Fibroblast of pulmonary artery (primary cell): Measurements from ENCODE around the gene ZFAND6.

Experiments used
- DNase-seq: peaks from one replicate; pipeline ENCODE4 v3.0.0-alpha.2; 2010; ENCODE audit warnings: low read depth
- H3K4me3 ChIP-seq: replicated peaks from 2 replicates; pipeline ENCODE4 v1.5.1; 2011; ENCODE audit warnings: low read depth, mild to moderate bottlenecking, control low read depth, low read length, moderate library complexity
- TF ChIP-seq, protein P1 (sequence below): IDR thresholded peaks from 2 replicates; pipeline ENCODE4 v1.5.1; 2011; ENCODE audit warnings: mild to moderate bottlenecking, control low read depth, low read length, inconsistent platforms; ENCODE audit errors: missing control alignments

The ZFAND6 gene

DNA sequence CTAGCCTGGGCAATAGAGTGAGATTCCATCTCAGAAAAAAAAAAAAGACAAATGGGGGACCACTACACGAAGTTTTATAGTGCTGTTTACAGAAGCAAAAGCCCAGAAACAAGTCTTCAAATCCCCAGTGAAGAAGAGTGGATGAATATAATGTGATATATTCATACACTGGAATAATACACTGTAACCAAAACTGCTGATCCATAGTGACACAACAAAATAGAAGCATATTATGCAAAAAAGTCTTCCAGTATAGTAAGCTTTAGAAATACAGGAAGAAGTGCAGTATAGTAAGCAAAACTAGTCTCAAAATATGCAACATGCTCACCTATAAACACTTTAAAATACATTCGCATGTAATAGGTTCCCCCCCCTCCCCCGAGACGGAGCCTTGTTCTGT is 81.4 kb downstream of the ZFAND6 start:
- H3K4me3 ChIP-seq: no peak overlapping the region
- TF ChIP-seq, protein P1, sequence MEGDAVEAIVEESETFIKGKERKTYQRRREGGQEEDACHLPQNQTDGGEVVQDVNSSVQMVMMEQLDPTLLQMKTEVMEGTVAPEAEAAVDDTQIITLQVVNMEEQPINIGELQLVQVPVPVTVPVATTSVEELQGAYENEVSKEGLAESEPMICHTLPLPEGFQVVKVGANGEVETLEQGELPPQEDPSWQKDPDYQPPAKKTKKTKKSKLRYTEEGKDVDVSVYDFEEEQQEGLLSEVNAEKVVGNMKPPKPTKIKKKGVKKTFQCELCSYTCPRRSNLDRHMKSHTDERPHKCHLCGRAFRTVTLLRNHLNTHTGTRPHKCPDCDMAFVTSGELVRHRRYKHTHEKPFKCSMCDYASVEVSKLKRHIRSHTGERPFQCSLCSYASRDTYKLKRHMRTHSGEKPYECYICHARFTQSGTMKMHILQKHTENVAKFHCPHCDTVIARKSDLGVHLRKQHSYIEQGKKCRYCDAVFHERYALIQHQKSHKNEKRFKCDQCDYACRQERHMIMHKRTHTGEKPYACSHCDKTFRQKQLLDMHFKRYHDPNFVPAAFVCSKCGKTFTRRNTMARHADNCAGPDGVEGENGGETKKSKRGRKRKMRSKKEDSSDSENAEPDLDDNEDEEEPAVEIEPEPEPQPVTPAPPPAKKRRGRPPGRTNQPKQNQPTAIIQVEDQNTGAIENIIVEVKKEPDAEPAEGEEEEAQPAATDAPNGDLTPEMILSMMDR: no peak
- DNase-seq: no peak

DNA sequence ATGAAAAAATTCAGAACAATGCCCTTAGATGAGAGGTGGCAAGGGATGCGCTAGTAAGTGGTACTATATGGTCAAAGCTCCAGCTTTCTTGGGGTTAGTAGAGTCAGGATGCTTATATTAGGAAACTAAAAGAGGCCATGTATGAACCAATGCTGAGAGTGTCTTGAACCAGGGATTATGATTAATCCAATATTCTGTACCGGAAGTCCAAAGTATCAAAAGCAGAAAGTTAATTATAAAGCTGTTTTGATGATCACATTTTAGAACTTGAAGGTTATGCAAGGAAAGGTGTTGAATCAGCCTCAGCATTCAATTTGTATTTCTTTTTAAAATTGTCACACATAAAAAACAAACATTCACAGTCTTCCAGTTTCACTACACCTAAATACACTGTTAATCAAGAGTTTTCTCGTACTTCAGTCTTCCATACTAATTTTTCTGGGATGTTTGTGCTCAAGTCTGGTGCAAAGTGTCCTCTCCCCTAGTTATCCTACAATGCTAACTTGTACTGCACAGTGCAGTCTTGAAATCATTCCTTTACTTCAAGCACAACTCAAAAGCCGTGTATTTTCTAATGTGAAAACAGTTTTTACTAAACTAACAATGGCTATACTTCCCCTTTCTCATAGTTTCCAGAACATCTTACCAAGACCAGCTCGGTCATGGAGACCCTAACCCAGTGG is 82.6 kb downstream of the ZFAND6 start:
- TF ChIP-seq, protein P1: no peak
- no peak overlapping the region for H3K4me3 ChIP-seq
- no peak for DNase-seq

DNA sequence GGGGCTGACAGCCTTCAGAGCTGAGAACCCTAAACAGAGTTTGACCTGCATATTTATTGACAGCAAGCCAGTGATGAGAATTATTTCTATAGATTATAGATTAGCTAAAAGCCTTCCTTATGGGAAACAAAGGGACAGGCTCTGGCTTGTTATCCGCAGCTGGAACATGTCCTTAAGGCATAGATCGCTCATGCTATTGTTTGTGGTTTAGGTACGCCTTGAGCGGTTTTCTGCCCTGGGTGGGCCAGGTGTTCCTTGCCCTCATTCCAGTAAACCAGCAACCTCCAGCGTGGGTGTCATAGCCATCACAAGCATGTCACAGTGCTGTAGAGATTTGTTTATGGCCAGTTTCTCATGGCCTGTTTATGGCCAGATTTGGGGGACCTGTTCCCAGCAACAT is 83.2 kb downstream of the ZFAND6 start:
- no peak overlapping the region for H3K4me3 ChIP-seq
- no peak for DNase-seq
- TF ChIP-seq, protein P1: no peak

DNA sequence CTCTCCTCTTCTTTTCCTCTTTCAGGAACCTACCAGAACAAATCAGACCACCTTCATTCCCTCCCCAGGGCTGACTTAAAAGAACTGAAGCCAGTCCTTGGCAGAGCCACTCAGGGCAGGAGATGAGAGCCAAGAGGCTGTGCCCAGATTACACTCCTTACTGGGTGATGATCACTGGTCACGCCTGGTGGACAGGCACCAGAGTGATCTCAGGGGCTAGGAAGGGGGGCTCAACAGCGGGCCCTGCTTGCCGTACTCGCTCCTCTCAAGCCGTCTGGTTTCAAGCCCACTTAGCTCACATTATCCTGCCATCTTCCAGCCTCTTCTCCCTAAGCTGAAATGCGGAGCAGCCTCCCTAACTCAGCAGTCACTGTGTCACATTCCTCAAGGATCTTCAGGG is 91.7 kb downstream of the ZFAND6 start:
- no peak for DNase-seq
- TF ChIP-seq, protein P1: no peak
- H3K4me3 ChIP-seq: no peak overlapping the region

DNA sequence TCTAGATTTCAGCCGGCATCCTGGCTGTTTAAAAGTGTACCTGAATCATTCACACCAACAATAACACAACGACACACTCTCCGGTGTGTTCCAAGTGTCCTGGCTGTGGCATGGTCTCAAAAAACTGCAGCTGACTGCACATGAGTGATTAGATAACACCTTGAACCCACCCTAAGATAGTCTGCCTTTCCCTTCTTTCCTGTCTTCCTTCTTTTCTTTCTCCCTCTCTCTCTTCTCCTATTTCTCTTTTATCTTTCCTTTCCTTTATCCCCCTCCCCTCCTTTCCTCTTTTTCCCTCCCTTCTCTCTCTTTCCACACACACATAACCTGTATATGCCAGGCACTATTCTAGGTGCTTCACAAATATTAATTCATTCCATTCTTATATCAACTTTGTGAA is 92.1 kb downstream of the ZFAND6 start:
- no peak for DNase-seq
- TF ChIP-seq, protein P1: no peak
- H3K4me3 ChIP-seq: no peak overlapping the region

DNA sequence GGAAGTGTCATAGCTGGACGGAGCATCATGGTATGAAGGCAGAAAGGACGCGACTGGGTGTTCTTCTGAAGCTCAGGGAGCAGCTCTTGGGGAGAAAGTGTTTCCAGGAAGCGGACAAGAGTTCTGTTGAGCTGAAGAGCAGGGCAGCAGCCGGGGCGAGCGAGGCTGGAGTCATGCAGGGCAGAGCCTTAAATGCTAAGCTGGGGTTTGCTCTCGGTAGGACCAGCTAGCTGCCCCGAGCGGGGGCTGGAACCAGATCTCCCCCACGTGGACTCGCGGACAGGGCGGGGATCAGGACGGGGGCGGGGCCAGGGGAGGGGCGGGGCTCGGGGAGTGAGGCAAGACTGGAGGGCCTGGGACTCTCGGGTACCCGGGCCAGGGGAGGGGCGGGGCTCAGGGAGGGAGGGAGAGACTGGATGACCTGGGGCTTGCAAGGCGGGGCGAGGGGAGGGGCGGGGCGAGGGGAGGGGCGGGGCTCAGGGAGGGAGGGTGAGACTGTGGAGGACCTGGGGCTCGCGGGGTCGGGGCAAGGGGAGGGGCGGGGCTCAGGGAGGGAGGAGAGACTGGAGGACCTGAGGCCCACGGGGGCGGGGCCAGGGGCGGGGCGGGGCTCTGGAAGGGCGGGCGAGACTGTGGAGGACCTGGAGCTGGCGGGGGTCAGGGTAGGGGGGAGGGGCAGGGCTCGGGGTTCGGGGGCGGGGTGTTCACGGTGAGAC is 92.9 kb downstream of the ZFAND6 start:
- H3K4me3 ChIP-seq: peak overlapping the region; percentile 84
- peak; percentile 96 for DNase-seq
- TF ChIP-seq, protein P1: no peak
